B cell (primary cell): ENCODE data around the gene NPPB. TPM values are rescaled to one million over a fixed set of nuclear protein-coding genes. Genes with fewer than 3 reads are reported as not detected.

ENCODE experiments used
- ATAC-seq: fragments of 200-7000 bp; cut with Tn5 transposase; one replicate; pipeline ENCODE4 v1.10.0; 2021; ENCODE audit warnings: low read depth, mild to moderate bottlenecking, moderate number of reproducible peaks, moderate library complexity
- CTCF ChIA-PET: fragments of 350-600 bp; sonication (Branson Sonifier 250); formaldehyde crosslinking; loops from one replicate; lab custom pipeline; 2021; ENCODE audit warnings: antibody characterized with exemption, inconsistent platforms; lab: Charles Lee
- POLR2A ChIA-PET: fragments of 350-600 bp; sonication (Branson Sonifier 250); formaldehyde crosslinking; loops from one replicate; lab custom pipeline; 2021; ENCODE audit warnings: antibody characterized with exemption; lab: Charles Lee
- DNase-seq: peaks from one replicate; pipeline ENCODE4 v3.0.0; 2013
- H2AFZ ChIP-seq: 2 replicates; pipeline ENCODE4 v1.6.1; 2012; ENCODE audit warnings: mild to moderate bottlenecking, low read depth, low read length; ENCODE audit not compliant: insufficient read depth, poor library complexity, severe bottlenecking
- H3K27ac ChIP-seq, 2 donors: 1 replicate in 1 of 2; 2 replicates in 1 of 2; pipeline ENCODE4 v1.5.1; 2012 to 2013; ENCODE audit warnings: low read length in 2 of 2, mild to moderate bottlenecking in 2 of 2, moderate library complexity in 1 of 2
- H3K27me3 ChIP-seq, 4 experiments: fragments of 200-600 bp in 1 of 4; sonication (generic) in 1 of 4; replicated peaks in 1 of 4; 1 replicate in 2 of 4; 2 replicates in 2 of 4; pipeline versions ENCODE4 v1.6.1 to v1.7.0; 2013 to 2016; ENCODE audit warnings: low read length in 3 of 4, mild to moderate bottlenecking in 2 of 4, mixed read lengths in 1 of 4, moderate library complexity in 1 of 4; ENCODE audit not compliant: insufficient read depth in 4 of 4, control insufficient read depth in 3 of 4; ENCODE audit errors: control extremely low read depth in 1 of 4
- H3K36me3 ChIP-seq, 2 experiments: replicated peaks in 1 of 2; 1 replicate in 1 of 2; 2 replicates in 1 of 2; pipeline versions ENCODE4 v1.6.1 to v1.7.1; 2013; ENCODE audit warnings: low read length in 1 of 2; ENCODE audit not compliant: insufficient read depth in 2 of 2, control insufficient read depth in 1 of 2; ENCODE audit errors: control extremely low read depth in 1 of 2, extremely low read depth in 1 of 2
- H3K4me1 ChIP-seq, 2 donors: fragments of 200-600 bp in 1 of 2; sonication (generic) in 1 of 2; 1 replicate in 1 of 2; 2 replicates in 1 of 2; pipeline versions ENCODE4 v1.5.1 to v1.6.1; 2013 to 2017; ENCODE audit warnings: low read length in 2 of 2; ENCODE audit not compliant: control insufficient read depth in 2 of 2, insufficient read depth in 2 of 2
- H3K4me2 ChIP-seq: replicated peaks from 2 replicates; pipeline ENCODE3; 2012; ENCODE audit warnings: mild to moderate bottlenecking, low read depth, low read length; ENCODE audit not compliant: poor library complexity, severe bottlenecking
- H3K4me3 ChIP-seq, 5 experiments: fragments of 200-600 bp in 1 of 5; sonication (generic) in 1 of 5; 1 replicate in 3 of 5; 2 replicates in 2 of 5; pipeline versions ENCODE4 v1.5.1 to v1.7.0; 2011 to 2016; ENCODE audit warnings: low read length in 4 of 5, mild to moderate bottlenecking in 4 of 5, low read depth in 2 of 5, control low read depth in 1 of 5, moderate library complexity in 1 of 5; ENCODE audit not compliant: insufficient read depth in 1 of 5; ENCODE audit errors: control extremely low read depth in 1 of 5, extremely low read depth in 1 of 5
- H3K79me2 ChIP-seq: fragments of 200-600 bp; sonication (generic); one replicate; pipeline ENCODE4 v1.6.0; 2016; ENCODE audit warnings: low read length; ENCODE audit not compliant: control insufficient read depth, insufficient read depth
- H3K9ac ChIP-seq: fragments of 200-600 bp; sonication (generic); 2 replicates; pipeline ENCODE4 v1.6.1; 2017; ENCODE audit warnings: mild to moderate bottlenecking, low read length, moderate library complexity
- H3K9me3 ChIP-seq, 3 donors: one replicate each; pipeline versions ENCODE4 v1.6.1 to v1.7.1; 2013; ENCODE audit warnings: low read length in 2 of 3; ENCODE audit not compliant: control insufficient read depth in 2 of 3, insufficient read depth in 1 of 3; ENCODE audit errors: control extremely low read depth in 1 of 3
- H4K20me1 ChIP-seq: 2 replicates; pipeline ENCODE4 v1.6.0; 2012; ENCODE audit warnings: mild to moderate bottlenecking, low read length; ENCODE audit not compliant: insufficient read depth, control insufficient read depth, poor library complexity, severe bottlenecking
- H3K27ac Mint-ChIP-seq: one replicate; pipeline ENCODE4 v1.8.0; 2021; ENCODE audit warnings: mixed read lengths
- H3K27me3 Mint-ChIP-seq: one replicate; pipeline ENCODE4 v1.8.0; 2021; ENCODE audit warnings: mixed read lengths
- H3K4me1 Mint-ChIP-seq: one replicate; pipeline ENCODE4 v1.8.0; 2021; ENCODE audit warnings: mixed read lengths
- H3K4me3 Mint-ChIP-seq: one replicate; pipeline ENCODE4 v1.8.0; 2021; ENCODE audit warnings: mixed read lengths
- H3K9me3 Mint-ChIP-seq: one replicate; pipeline ENCODE4 v1.8.0; 2022; ENCODE audit warnings: mixed read lengths; ENCODE audit not compliant: insufficient read depth
- EZH2 ChIP-seq: IDR thresholded peaks from 2 replicates; pipeline ENCODE4 v1.6.1; 2012; ENCODE audit warnings: borderline replicate concordance, low read depth, mild to moderate bottlenecking, moderate library complexity, low read length; ENCODE audit not compliant: insufficient read depth, poor library complexity, severe bottlenecking
- WGBS: methylation state at CpG from one replicate; pipeline ENCODE4 v1.1.5; 2013; ENCODE audit warnings: missing lambda C conversion rate; ENCODE audit not compliant: insufficient coverage; 5-methylcytosine and 5-hydroxymethylcytosine counted together
- intact Hi-C: fragments of 100-400 bp; cut with micrococcal nuclease; formaldehyde crosslinking; loops from one replicate; pipeline ENCODE4 v1.10.0; 2022
- polyA plus RNA-seq: library from polyadenylated mRNA; depleted of rRNA; stranded (reverse); fragments of >200 nt; gene quantifications from 2 replicates; pipeline ENCODE4 v1.2.3, GENCODE V29; 2012
- small RNA-seq: library from RNA; depleted of rRNA; stranded (forward); fragments of <200 nt; gene quantifications from one replicate; pipeline ENCODE3, GENCODE V24; 2012; ENCODE audit warnings: low replicate concordance, low read depth; ENCODE audit not compliant: insufficient read length
- total RNA-seq, 2 donors: library from RNA; stranded (reverse); fragments of 120-200 nt in 1 of 2; gene quantifications; 1 replicate in 1 of 2; 2 replicates in 1 of 2; pipeline versions ENCODE4 v1.2.3 to v1.2.4, GENCODE V29; 2013 to 2022
- TF ChIP-seq, protein P1 (sequence below): fragments of 200-600 bp; IDR thresholded peaks from one replicate; pipeline ENCODE4 v1.8.0; 2022; ENCODE audit warnings: antibody characterized with exemption, mild to moderate bottlenecking

Gene NPPB
- total and polyA plus RNA-seq, 2 donors (not counting 1 experiment from before 2014, with no cell fraction given): not detected

DNA sequence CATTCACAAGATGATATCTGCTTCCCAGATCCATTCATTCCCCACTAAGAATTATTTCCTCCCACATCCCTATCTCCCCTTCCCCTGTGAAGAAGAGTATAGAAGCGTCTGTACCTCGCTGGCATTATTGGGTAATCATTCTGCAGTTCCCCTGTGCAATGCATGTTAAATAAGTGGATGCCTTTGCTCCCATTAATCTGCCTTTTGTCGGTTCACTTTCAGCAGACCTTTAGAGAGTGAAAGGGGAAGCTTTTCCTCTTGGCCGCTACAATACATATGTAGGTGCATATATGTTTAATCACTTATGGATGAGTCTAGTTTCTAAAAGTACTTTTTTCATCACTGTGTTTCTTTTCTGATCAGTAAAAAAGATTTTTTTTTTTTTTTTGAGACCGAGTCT, 45.7 kb downstream of the NPPB start:
- Histone ChIP-seq H3K36me3 (peaks cover 2 to 67% of the 10 kb centered on the region in 2 experiments), H3K4me3 (no peak overlapping the region), H3K9me3 (no peaks in the 10 kb centered on the region), H3K27me3 (no peaks in the 10 kb centered on the region), H4K20me1 (no peaks in the 10 kb centered on the region), H3K9ac (no peak overlapping the region), H3K79me2 (peaks cover 87% of the 10 kb centered on the region), H2AFZ (no peak overlapping the region), H3K4me2 (no peak overlapping the region), H3K4me1 (peaks cover 42 to 54% of the 10 kb centered on the region in 2 donors), H3K27ac (peak overlapping the region in 1 of 2 donors; percentile 91)
- no peaks in the 10 kb centered on the region for H3K27me3 Mint-ChIP-seq
- peaks cover 61% of the 10 kb centered on the region for H3K4me1 Mint-ChIP-seq
- CTCF ChIA-PET: interaction anchor here (0.6 kb wide), 1 partner anchor 545 kb away, joined by 4 read pairs; no protein-coding TSS in a partner anchor
- peak overlapping the region; percentile 86 for H3K27ac Mint-ChIP-seq
- peak overlapping the region; percentile 23 for H3K4me3 Mint-ChIP-seq
- H3K9me3 Mint-ChIP-seq: no peaks in the 10 kb centered on the region
- WGBS: no CpG with 5 or more reads among the region's 5 CpGs
- ATAC-seq (no peak), DNase-seq (no peak)
- POLR2A ChIA-PET: no interaction called here
- intact Hi-C loops: no loop called here
- TF ChIP-seq, protein P1, sequence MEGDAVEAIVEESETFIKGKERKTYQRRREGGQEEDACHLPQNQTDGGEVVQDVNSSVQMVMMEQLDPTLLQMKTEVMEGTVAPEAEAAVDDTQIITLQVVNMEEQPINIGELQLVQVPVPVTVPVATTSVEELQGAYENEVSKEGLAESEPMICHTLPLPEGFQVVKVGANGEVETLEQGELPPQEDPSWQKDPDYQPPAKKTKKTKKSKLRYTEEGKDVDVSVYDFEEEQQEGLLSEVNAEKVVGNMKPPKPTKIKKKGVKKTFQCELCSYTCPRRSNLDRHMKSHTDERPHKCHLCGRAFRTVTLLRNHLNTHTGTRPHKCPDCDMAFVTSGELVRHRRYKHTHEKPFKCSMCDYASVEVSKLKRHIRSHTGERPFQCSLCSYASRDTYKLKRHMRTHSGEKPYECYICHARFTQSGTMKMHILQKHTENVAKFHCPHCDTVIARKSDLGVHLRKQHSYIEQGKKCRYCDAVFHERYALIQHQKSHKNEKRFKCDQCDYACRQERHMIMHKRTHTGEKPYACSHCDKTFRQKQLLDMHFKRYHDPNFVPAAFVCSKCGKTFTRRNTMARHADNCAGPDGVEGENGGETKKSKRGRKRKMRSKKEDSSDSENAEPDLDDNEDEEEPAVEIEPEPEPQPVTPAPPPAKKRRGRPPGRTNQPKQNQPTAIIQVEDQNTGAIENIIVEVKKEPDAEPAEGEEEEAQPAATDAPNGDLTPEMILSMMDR: no peak
- TF ChIP-seq EZH2: no peak

Small RNA genes within 50 kb of the gene (small RNA-seq; reads per million reads assigned to genes)
- not detected for gene RF02156
- gene RF02157: not detected
- not detected for gene RF02158

Other genes starting within 250 kb of the NPPB start
- gene FBXO2, start 204.5 kb downstream of the NPPB start, total RNA-seq: 9.6 and 10.7 TPM in 2 replicates
- gene FBXO2, start 204.5 kb downstream of the NPPB start, polyA plus RNA-seq: 9.3 and 9.6 TPM in 2 replicates
- 58.6 and 61.5 TPM in 2 replicates for gene FBXO44, start 204.1 kb downstream of the NPPB start, total RNA-seq
- 88.8 and 101 TPM in 2 replicates for gene FBXO44, start 204.1 kb downstream of the NPPB start, polyA plus RNA-seq
- gene FBXO6, start 194.7 kb downstream of the NPPB start, total RNA-seq: 8.5 and 8.7 TPM in 2 replicates
- gene FBXO6, start 194.7 kb downstream of the NPPB start, polyA plus RNA-seq: 8.1 and 13.0 TPM in 2 replicates
- gene MAD2L2, start 177.8 kb downstream of the NPPB start, total RNA-seq: 27.7 and 29.0 TPM in 2 replicates
- gene MAD2L2, start 177.8 kb downstream of the NPPB start, polyA plus RNA-seq: 42.2 and 44.0 TPM in 2 replicates
- 0.30 and 0.41 TPM in 2 replicates for gene DRAXIN, start 167.2 kb downstream of the NPPB start, total RNA-seq
- gene DRAXIN, start 167.2 kb downstream of the NPPB start, polyA plus RNA-seq: 0.21 and 0.26 TPM in 2 replicates
- gene AGTRAP, start 122.8 kb downstream of the NPPB start, total RNA-seq: 18.3 and 20.2 TPM in 2 replicates
- gene AGTRAP, start 122.8 kb downstream of the NPPB start, polyA plus RNA-seq: 37.5 and 44.9 TPM in 2 replicates
- gene C1orf167, start 96.8 kb downstream of the NPPB start, total RNA-seq: not detected in 2 replicates
- gene C1orf167, start 96.8 kb downstream of the NPPB start, polyA plus RNA-seq: 0.75 TPM in 1 of 2 replicates, not detected in the other
- 109 and 114 TPM in 2 replicates for gene MTHFR, start 53.0 kb downstream of the NPPB start, total RNA-seq
- 35.8 and 39.3 TPM in 2 replicates for gene MTHFR, start 53.0 kb downstream of the NPPB start, polyA plus RNA-seq
- 99.8 and 105 TPM in 2 replicates for gene CLCN6, start 52.8 kb downstream of the NPPB start, total RNA-seq
- gene CLCN6, start 52.8 kb downstream of the NPPB start, polyA plus RNA-seq: 35.0 and 48.2 TPM in 2 replicates
- not detected in 2 replicates for gene NPPA, start 11.2 kb downstream of the NPPB start, total RNA-seq
- not detected in 2 replicates for gene NPPA, start 11.2 kb downstream of the NPPB start, polyA plus RNA-seq
- 46.1 and 48.5 TPM in 2 replicates for gene KIAA2013, start 67.5 kb upstream of the NPPB start, total RNA-seq
- gene KIAA2013, start 67.5 kb upstream of the NPPB start, polyA plus RNA-seq: 29.2 and 60.1 TPM in 2 replicates
- gene PLOD1, start 75.8 kb upstream of the NPPB start, total RNA-seq: 9.6 and 13.4 TPM in 2 replicates
- 6.2 and 10.4 TPM in 2 replicates for gene PLOD1, start 75.8 kb upstream of the NPPB start, polyA plus RNA-seq
- 41.7 and 50.0 TPM in 2 replicates for gene MFN2, start 121.5 kb upstream of the NPPB start, total RNA-seq
- 24.0 and 31.0 TPM in 2 replicates for gene MFN2, start 121.5 kb upstream of the NPPB start, polyA plus RNA-seq
- 71.9 and 72.5 TPM in 2 replicates for gene MIIP, start 160.6 kb upstream of the NPPB start, total RNA-seq
- gene MIIP, start 160.6 kb upstream of the NPPB start, polyA plus RNA-seq: 117 and 128 TPM in 2 replicates
- gene TNFRSF8, start 204.4 kb upstream of the NPPB start, total RNA-seq: 0.34 and 0.57 TPM in 2 replicates
- gene TNFRSF8, start 204.4 kb upstream of the NPPB start, polyA plus RNA-seq: 0.10 and 0.36 TPM in 2 replicates